Superior temporal gyrus (tissue), 1 donor: ENCODE measurements around the gene SETD3.

Experiments used
- DNase-seq: peaks from one replicate; pipeline ENCODE4 v3.0.0-alpha.2; 2016; ENCODE audit errors: extremely low spot score

Gene SETD3

DNA sequence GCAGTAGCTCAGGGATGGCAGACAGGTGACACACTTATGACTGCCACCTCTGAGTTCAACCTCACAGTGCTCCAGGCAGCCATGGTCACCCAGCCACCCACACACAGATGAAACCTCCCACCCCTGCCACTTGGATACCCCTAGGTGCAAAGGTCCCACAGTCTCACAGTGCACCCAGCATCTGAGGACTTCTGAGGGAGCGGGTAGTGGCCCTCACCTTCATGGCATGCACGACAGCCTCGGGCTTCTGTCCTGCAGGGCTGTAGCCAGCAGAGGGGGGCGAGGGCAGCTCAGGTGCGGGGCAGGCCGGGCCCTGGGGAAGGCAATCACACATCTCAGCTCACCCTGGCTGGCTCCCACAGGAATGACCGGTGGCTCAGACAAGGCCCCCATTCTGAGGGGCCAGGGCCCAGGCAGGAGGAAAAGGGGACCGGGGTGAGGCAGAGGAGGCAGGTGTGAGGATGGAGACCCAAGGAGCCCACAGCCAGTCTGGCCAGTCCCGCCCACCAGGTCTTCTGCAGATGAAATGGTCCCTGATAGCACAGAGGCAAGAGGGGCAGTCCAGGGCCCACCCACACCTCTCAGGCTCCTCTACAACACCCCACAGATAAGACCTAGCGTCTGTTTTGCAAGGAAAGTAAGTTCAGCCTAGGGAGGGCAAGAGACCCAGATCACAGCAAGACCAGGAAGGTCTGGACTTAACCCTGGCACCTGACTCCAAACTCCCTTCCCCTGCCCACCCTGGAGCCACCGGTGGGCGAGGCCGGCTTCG, 36.4 kb upstream of the SETD3 start:
- DNase-seq, result no peak

DNA sequence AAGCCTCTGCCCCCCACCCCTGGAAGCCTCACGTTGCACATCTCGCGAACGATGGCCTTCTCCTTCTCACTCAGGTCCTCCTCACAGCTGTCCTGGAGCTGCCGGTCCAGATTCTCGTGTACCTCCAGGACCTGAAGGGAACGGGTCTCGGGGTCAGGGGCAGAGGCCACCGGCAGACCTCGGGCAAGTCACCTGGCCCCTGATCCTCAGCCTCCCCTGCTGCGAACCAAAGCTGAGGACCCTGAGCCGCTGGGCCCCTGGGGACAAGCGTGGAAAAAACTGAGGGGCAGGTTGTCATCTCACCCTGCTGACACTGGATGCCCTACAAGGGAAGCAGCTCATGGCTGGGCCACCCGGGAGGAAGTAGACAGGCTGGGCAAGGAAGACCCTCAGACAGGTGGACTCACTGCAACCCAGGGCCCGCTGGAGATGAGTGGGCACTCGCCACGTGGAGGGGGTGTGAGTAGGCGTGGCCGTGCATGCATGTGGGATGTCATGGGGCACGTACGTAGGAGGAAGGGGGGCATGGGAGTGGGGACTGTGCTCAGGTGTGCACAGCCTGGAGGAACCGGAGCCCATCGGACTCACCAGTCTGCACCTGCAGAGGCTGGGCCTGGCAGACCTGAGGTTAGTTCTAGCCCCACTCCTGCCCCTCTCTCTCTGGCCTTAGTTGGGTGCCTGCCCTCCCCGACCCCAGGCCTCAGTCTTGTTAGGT, 35.7 kb upstream of the SETD3 start:
- no peak for DNase-seq

DNA sequence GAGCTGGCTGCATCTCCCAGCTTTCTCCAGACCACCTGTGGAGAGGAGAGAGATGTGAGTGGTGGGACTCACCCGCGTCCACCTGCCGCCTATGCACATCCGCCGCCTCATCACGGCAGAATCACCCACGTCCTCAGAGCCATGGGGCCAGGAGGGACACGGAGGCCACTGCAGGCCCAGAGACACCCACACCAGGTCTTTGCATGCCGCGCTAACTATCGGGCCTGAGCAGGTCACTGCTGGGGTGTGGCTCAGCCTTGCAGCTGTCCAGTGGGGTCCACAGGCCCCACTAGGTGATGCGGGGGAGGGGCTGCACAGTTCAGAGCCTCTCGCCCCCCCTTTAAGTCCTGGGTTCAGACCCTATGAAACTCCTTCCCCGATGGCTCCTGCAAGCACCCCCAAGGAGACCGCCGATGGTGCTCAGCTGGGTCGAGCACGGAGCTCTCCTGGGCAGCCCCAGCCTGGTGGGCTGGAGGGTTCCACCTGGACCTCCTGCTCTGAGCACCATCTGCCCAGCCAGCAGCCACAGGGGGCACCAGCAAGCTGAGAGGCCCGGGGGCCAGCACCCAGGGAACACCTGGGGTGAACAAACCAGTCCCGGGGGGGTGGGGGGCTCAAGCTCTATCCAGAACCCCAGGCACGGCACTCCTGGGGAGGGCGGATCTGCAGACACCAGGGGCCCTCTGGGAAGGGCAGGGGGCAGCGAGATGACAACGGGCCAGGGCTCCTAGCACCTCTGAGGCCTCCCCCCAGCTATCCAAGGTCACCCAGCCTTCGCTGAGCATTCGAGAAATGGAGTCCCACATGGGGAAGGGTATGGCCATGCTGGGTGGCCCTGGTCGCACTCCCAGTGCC, 34.9 kb upstream of the SETD3 start:
- DNase-seq, result no peak

DNA sequence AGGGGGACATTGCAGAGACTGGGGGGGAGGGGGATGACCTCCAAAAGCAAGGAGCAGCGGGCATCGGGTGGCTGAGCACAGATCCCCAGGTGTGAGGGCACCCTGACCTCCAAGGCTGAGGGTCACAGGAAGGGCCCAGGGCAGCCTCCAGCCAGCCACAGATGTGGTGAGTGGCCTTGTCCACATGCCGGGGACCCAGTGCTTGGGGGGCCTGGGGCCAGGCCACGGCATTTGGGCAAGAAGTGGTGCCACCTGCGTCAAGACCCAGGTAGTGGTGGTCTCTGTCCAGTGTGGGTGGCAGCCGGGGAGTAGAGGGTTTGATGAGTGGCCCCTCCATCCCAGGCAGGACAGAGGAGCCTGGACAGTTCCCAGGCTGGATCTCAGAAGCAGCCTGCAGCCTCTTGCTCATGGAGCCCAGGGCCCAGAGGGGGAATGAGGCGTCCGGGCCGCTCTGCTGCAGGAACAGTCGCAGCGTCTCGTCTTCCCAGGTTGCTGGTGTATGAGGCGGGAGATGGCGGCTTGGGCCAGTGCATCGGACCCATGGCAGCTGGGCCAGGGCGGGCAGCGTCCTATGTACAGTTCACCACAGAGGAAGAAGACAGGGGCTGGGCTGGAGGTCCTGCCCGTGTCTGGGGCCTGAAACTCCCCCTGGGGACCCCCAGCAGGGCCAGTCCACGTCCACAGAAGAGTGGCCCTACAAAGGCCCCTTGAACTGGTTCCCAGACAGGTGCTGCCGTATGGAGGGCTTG, 34.1 kb upstream of the SETD3 start:
- no peak for DNase-seq

DNA sequence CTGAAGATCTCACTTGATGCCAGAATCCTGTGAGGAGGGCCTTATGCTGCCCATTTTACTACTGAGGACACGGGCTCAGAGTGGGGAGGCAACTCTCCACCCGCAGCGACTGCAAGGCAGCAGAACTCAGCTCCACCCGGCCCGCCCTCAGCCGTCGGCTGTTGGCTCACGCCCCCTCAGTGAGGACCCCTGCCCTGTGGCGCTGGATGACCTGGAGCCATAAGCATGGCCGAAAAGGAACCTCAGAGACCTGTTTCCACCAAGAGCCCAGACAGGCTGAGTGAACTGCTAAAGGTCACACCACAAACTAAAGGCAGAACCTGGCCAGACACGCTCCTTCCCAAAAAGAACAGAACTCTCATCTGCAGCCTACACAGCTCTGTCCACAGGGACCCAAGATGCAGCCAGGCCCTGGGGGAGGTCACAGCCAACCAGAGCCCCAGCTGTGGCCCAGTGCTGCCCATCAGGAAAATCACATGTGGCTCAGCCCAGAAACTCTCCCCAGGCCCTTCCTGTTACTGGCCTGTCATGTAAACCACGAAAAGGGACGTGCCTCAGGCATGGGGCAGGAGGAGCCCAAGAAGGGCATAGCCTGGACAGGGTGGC, 33.4 kb upstream of the SETD3 start:
- DNase-seq, result no peak

DNA sequence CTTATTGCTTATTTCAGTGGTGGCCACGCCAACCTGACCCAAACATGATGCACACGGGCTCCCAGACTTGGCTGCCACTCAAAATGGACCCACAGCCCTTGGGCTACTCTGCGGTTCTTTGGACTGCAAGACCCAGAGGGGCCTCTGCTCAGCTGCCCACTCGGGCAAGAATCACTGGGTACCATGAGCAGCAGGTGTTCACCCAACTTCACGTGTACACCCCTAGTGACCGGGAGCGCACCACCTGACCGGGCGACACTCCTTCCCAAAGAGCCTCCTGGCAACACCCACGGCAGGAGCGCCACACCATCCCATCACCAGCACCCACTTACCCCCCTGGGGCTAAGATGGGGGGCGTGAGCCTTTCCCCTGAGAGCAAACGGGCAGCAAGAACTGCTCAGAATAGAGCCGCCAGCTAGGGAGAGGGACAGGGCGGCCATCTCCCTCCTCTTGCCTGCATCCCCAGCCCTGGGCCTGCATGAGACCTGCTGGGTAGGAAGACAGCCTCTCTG, 32.6 kb upstream of the SETD3 start:
- DNase-seq, result no peak

DNA sequence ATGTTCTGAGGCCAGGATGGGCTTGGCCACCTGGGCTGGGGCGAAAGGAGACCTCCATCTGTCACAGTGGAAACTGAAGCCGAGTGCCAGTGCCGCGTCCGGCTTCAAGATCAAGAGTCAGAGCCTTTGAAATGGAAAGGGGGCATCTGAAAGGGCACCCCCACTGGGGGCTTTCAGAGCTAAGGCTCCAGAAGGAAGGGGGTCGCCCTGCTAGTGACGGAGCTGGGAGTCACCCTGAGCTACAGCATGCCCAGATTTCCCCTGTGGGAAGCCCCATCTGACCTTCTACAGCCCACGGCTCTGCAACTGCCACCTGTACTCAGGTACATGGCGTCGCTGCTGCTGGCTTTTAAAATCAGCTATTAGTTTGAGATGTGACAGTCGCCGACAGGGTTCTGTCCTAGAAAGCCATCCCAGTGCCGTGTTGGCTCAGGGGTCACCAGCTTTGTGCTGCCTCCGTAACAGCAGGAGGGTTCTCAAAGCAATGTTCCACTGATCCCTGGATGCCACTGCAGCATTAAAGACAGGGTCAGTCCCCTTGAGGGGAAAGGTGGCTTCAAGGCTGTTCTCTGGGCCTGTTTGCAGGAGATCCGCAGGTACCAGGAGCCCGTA, 32.0 kb upstream of the SETD3 start:
- DNase-seq, result no peak

DNA sequence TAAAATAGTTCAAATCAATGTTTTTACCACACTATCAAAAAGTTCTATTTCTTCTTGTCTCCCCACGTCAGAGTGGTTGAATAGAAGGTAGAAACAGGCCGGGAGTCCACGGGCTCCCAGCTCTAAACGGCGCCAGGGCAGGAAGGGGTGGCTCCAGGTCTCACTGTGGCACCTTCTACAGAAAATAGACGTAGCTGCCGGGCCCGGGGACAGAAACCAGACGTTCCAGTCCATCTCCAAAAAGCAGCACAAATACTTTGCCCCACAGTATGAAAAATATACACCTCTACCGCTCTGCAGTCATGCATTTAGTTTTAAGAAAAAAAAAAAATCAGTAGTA, 31.4 kb upstream of the SETD3 start:
- no peak for DNase-seq

DNA sequence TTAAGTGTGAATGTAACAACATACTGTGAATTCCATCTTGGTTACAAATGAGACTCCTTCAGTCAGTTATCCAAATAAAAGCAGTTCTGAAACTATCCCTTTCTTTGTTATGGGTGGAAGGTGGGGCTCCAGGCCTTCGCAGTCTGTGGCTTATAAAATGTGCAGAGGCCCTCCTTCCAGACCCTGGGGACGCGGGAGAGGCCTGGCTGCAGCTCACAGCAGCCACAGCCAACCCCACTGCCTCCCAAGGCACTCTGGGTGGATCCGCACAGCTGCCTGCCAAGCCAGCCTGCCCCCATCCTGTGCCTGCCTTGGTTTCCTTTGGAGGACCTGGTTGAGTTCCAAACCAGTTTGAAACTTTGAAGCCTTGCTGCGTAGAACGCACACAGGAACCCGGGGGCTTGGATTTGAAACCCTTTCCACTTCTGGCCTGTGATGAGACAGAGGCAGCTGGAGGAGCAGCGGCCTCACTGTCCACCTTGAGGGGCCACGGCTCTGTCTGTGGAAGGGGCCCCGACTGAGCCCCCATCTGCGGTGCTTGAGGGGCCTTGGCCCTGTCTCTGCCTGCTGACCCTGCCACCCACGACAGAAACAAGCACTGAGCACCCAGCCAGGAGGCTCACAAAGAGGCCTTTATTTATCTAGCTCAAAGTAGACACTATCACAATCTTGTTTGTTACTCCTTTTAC, 30.9 kb upstream of the SETD3 start:
- DNase-seq, result peak; percentile 52

DNA sequence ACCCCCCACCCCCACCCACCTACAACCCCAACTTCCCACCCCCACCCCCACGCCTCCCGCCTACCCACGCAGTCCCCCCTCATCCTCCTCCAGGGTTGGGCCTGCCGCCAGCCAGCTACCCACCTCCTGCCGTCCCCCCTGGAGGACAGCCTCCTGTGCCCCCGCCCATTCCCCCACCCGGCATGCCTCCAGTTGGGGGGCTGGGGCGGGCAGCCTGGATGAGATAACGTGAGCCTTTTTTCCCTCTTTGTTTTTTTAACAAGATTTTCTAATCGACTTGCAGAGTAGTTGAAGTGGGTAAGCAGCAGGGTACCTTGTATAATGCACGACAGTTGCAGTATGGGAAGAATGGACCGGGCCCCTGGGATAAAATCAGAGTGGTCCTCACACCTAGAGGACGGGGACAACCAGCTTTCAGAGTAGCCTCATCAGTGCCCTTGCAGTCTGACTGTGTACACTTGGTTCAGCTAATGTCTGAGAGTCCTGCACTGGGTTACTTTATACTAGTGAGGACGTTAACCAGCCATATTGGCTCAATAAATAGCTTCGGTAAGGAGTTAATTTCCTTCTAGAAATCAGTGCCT, 30.0 kb upstream of the SETD3 start:
- DNase-seq, result no peak

DNA sequence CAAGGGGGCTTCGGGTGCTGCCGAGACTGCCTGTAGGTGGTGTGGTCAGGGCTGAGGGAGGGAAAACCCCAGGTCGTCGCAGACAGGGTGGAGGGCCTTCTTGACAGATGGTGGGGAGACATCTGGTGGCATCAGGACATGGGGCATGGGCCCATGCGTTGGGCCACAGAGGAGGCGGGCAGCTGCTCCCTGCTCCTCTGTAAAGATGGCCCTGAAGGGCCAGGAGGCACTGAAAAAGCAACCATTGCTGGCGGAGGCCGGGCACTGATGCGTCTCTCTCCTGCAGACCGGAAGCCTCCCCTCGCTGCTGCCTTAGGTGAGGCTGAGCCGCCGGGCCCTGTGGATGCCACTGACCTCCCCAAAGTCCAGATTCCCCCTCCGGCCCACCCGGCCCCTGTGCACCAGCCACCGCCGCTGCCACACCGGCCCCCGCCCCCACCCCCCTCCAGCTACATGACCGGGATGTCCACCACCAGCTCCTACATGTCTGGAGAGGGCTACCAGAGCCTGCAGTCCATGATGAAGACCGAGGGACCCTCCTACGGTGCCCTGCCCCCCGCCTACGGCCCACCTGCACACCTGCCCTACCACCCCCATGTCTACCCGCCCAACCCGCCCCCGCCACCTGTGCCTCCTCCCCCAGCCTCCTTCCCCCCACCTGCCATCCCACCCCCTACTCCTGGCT, 29.4 kb upstream of the SETD3 start:
- no peak for DNase-seq

DNA sequence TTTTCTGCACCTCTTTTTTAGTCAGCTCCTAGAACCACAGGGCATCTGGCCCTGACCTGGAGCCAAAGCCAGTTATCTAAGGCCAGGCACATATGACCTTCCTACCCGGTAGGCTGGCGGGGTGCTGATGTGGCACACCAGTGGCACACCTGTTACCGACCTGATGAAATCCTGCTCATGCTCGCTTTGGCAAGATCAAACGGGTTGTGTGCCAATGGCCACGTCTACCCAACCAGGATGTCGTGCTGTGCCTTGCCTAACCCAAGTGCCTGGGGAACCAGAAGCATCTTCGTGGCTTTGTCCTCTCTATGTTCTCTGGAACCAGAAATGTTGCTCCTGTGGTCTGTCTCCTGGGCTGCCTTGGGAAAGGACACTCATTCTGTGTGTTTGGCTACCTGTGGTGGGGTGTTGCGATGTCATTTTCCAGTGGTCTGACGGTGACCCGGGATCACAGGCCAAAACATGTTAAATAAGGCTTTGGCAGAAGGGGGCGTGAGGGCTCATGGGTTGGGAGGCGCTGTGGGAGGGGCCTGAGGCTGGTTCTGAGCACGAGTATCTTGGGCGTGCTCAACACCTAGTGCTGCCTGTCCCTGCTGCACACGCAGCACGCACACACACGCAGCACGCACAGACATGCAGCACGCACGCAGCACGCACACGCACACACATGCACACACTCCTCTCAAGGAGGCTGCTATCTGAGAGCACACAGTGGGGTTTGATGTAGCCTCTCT, 28.4 kb upstream of the SETD3 start:
- no peak for DNase-seq

DNA sequence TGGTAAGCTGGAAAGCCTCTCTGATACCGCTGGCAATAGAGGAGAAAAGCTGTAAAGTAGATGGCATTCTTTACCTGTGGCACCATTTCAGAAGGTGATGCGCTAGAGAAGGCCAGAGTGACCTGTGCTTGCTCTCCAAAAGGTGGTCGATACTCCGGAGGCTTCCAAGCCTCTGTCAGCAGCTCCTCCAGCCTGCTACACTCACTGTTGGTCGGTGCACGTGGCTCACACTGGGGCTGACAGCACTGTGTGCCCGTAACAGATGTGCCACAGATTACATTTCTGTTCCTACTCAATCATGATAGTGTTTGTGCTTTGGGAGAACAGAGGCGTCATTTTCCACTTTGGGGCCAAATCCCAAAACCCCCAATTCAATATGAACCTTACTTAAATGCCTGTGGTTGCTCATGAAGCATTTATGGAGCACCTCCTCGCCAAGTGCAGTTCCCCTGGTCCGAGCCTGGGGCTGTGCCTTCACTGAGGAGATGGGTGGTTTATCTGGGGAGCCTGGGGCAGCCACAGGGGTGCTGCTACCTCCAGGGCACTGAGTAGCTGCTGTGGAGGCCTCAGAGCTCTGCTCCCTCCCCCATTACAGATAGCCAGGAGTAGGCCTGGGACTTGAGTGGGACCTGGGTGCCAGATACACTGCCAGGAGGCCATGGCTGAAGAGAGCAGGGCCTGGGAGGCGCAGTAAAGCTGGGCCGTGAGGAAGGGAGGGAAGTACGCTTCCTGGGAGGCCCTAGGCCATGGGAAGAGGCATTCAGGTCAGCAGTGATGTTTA, 27.4 kb upstream of the SETD3 start:
- no peak for DNase-seq

DNA sequence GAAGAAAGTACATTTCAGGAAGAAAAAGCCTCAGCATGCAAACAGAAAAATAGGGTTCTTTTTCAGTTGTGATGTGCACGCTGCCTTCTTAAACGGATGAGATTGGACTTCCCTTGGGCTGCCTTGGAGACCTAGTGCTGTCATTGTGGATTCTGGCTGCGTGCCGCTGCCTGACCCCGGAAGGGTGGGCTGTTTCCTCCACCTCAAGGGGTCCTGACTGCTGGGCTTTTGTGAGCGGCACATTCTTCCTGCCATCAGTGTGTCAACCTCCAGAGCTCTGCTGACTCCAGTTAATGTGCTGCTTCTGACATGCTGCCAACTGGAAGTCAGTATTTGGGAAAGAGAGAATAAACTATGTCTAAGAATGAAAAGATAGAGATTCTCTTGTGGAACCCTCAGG, 25.6 kb upstream of the SETD3 start:
- no peak for DNase-seq

DNA sequence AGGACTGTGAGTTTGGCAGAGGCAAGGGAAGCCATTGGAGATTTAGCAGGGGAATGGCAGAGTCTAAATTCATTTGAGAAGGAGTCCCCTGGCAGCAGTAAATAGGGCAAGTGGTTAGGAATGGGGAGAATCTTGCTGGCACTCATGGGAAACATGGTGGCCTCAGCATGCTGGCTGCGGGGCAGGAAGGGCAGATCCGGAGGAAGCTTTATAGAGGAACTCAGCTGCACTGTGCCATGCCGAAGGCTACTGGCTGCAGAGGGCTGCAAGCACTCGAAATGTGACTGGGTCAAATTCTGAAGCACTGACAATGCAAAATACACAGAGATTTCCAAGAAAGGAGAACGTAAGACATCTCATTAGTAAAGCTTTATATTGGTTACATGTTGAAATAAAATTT, 24.4 kb upstream of the SETD3 start:
- no peak for DNase-seq

DNA sequence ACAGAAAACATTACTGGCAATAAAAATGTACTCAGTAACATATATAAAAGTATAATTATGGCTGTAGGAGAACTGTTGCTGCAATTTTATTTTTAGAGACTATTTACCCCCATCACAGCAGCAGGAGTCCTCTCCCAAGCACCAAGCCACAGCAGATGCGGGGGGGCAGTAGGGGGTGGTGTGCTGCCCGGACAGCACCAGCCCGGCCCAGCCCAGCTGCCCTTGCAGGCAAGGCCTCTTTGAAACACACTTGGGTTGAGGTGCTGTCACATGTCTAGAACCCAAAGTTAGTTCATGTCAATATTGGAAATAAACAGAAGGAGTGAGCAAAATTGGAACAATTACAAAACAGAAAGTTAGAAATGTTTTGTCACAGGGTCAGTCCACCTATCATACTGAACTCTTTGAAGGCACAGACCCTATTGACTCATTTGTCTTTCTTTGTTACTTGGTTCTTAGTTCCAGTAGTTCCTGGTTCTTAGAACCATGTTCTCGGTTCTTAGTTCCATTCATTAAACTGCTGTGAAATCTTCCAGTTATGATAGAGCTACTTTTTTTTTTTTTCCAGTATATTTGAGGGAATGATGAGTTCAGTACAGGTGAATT, 23.3 kb upstream of the SETD3 start:
- no peak for DNase-seq

DNA sequence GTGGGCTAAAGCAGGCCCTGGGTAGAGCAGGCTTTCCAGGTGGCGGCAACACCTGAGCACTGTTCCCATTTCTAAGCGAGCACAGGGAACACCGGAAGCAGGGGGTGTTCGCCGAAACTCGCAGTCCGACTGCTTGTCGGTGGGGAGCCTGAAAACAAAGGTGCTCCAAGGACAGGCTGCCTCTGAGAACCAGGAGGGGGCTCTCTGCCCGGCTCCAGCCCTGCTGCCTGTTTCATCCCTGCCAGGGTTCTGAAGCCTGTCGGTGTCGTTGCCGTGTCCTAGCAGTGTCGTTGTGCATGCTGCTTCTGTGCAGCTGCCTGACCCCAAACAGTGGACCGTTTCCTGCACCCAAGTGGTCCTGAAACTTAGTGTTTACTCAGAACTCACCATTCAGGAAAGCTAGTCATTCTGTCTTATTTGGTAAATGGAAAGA, 22.3 kb upstream of the SETD3 start:
- DNase-seq, result no peak
